SK-N-MC (cell line): ENCODE measurements around the gene TIMD4.
"Not testable (repeated sequence)": the region's sequence is repeated elsewhere in the genome, so short reads cannot be mapped to it uniquely, and the experiment has no call there.

Source experiments
- DNase-seq: peaks from one replicate; pipeline ENCODE4 v3.0.0-alpha.2; 2011; ENCODE audit warnings: low read depth, low spot score
- H3K27ac ChIP-seq: fragments of 200-600 bp; sonication (generic); 2 replicates; pipeline ENCODE4 v1.5.1; 2016; ENCODE audit warnings: mixed run types
- H3K36me3 ChIP-seq: fragments of 200-600 bp; sonication (generic); 2 replicates; pipeline ENCODE4 v1.6.1; 2017; ENCODE audit warnings: antibody characterized with exemption, low read length, mixed read lengths; ENCODE audit not compliant: insufficient read depth
- H3K4me3 ChIP-seq: fragments of 200-600 bp; sonication (generic); 2 replicates; pipeline ENCODE4 v1.5.1; 2016
- H3K9ac ChIP-seq: fragments of 200-600 bp; sonication (generic); 2 replicates; pipeline ENCODE4 v1.8.0; 2017; ENCODE audit warnings: mixed run types, mixed read lengths; ENCODE audit not compliant: insufficient read length
- H3K9me3 ChIP-seq: fragments of 200-600 bp; sonication (generic); 2 replicates; pipeline ENCODE4 v1.6.1; 2017; ENCODE audit warnings: low read depth, mild to moderate bottlenecking, antibody characterized with exemption, low read length, moderate library complexity, mixed read lengths
- EZH2 ChIP-seq: fragments of 200-600 bp; sonication (generic); IDR thresholded peaks from one replicate; pipeline ENCODE4 v1.6.1; 2017; ENCODE audit warnings: antibody characterized with exemption
- FOXP2 ChIP-seq: optimal IDR thresholded peaks from 2 replicates; pipeline ENCODE3; 2011; ENCODE audit warnings: mild to moderate bottlenecking, moderate library complexity; ENCODE audit not compliant: insufficient read depth; ENCODE audit errors: extremely low read length, control extremely low read depth
- POLR2AphosphoS5 ChIP-seq: IDR thresholded peaks from 2 replicates; pipeline ENCODE4 v1.6.1; 2012; ENCODE audit warnings: mild to moderate bottlenecking, low read depth, low read length, borderline replicate concordance

The TIMD4 gene

DNA sequence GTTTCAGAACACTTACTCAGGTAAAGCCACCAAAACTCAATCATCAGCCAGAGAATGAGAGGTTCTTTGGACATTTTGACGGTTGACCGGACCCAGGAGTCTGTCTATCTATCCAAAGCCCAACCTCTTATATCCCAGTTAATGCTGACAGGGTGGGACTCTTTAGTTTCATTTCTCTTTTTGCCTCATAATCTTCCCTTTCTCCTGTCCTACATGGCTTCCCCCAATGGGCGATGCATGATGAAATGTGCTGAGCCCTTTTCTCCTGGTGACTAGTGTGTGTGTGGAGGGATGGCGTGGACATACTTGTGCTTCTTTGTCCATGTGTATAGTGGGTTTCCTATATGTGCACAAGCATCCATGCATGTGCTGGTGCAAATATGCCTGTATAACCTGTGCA lies at the start of gene TIMD4:
Gene TIMD4 (minus strand): TSS at position 102 of the 400 bp plus-strand sequence. CDS start 28 bp downstream, at position 74.
- Histone ChIP-seq H3K27ac (no peak within 1 kb of the TSS), H3K36me3 (no peaks in the 10 kb centered on the region), H3K4me3 (no peak within 1 kb of the TSS), H3K9me3 (no peaks in the 10 kb centered on the region), H3K9ac (no peak within 1 kb of the TSS)
- TF ChIP-seq FOXP2 (no peak), EZH2 (no peak), POLR2AphosphoS5 (no peak)
- DNase-seq: no peak

DNA sequence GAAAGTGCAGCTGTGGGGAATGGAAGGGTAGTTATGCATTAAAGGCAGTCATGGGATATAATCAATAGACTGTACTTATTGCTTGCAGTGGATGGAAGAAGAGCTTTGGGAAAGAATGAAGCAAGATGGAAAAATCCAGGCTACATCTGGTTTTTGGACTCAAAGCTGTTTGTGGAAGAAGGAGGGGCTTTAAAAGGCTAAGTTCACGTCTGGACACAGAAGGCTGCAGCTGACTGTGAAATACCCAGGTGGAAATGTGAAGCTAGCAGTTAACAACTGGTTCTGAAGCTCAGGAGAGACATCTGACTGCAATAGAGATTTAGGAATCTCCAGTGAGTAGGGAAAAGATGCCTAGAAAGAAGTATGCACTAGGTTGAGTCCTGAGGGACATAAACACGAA lies 43.2 kb upstream of the TIMD4 start:
- Histone ChIP-seq H3K9me3 (no peaks in the 10 kb centered on the region), H3K27ac (no peak overlapping the region), H3K36me3 (no peaks in the 10 kb centered on the region), H3K9ac (no peak overlapping the region), H3K4me3 (no peak overlapping the region)
- TF ChIP-seq EZH2 (no peak), FOXP2 (no peak), POLR2AphosphoS5 (no peak)
- no peak for DNase-seq

- Histone ChIP-seq H3K27ac (no peak overlapping the region), H3K4me3 (no peak overlapping the region), H3K36me3 (no peaks in the 10 kb centered on the region), H3K9ac (no peak overlapping the region), H3K9me3 (no peaks in the 10 kb centered on the region)
- TF ChIP-seq EZH2 (no peak), FOXP2 (no peak), POLR2AphosphoS5 (no peak)
- DNase-seq: no peak
These were observed 42.0 kb upstream of the TIMD4 start for GRCh38 chr5:157004893-157005551.

DNA sequence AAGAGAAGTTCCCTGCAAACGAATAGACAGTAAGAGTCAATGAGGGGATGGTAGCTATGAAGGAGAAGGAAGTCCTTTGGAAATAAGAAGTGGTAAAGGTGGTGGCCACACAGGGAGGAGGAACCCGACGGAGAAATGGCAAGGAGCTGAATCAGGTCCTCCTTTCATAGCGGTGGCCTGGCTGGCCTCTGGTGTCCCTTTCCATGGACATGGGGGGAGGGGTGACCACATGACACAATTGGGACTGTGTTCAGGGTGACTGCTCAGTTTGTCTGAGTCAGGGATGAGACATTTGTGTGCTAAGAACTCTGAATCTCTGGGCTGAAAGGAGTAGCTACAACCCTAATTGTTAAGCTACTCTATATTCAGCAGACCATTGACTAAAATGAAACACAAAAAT lies 28.7 kb upstream of the TIMD4 start:
- Histone ChIP-seq H3K27ac (no peak overlapping the region), H3K36me3 (no peaks in the 10 kb centered on the region), H3K9me3 (no peaks in the 10 kb centered on the region), H3K9ac (no peak overlapping the region), H3K4me3 (no peak overlapping the region)
- TF ChIP-seq FOXP2: no peak
- no peak for TF ChIP-seq EZH2
- TF ChIP-seq POLR2AphosphoS5: no peak
- no peak for DNase-seq

DNA sequence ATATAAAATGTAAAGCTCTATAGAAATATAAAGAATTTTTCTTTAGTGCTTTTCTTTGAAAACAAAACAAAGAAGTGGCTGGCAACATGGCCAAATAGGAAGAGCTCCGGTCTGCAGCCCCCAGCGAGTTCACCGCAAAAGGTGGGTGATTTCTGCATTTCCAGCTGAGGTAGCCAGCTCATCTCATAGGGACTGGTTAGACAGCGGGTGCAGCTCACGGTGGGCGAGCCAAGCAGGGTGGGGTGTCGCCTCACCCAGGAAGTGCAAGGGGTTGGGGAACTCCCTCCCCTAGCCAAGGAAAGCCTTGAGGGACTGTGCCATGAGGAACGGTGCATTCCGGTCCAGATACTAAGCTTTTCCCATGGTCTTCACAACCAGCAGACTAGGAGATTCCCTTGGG lies 21.0 kb upstream of the TIMD4 start:
- DNase-seq: no peak
- Histone ChIP-seq H3K4me3 (no peak overlapping the region), H3K9ac (no peak overlapping the region), H3K27ac (no peak overlapping the region), H3K9me3 (no peaks in the 10 kb centered on the region), H3K36me3 (no peaks in the 10 kb centered on the region)
- no peak for TF ChIP-seq EZH2
- TF ChIP-seq POLR2AphosphoS5: no peak
- TF ChIP-seq FOXP2: no peak

DNA sequence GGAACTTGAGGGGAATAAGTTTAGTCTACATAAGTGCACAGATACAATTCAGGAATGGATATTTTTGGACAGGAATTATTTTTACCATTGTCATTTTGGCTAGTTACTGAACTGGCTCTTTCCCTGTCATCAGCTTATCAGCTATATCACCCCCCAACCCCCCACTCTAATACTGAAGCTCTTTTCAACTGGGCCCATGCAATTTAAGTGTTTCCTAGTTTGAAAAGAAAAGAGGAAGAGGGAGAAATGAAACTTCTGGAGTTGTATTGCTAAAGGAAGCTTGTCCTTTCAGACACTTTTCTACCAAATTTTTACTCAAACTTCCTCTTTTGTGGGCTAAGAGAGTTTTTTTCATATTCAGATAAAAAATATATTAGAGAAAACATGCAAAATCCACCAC lies 18.5 kb upstream of the TIMD4 start:
- no peak overlapping the region for H3K4me3 ChIP-seq
- no peaks in the 10 kb centered on the region for H3K9me3 ChIP-seq
- DNase-seq: no peak
- TF ChIP-seq FOXP2 (no peak), EZH2 (no peak), POLR2AphosphoS5 (no peak)
- H3K9ac ChIP-seq: no peak overlapping the region
- H3K27ac ChIP-seq: no peak overlapping the region
- H3K36me3 ChIP-seq: no peaks in the 10 kb centered on the region

- H3K9ac ChIP-seq: no peak overlapping the region
- no peak for DNase-seq
- H3K27ac ChIP-seq: no peak overlapping the region
- no peaks in the 10 kb centered on the region for H3K36me3 ChIP-seq
- no peak overlapping the region for H3K4me3 ChIP-seq
- no peaks in the 10 kb centered on the region for H3K9me3 ChIP-seq
- TF ChIP-seq EZH2: no peak
- TF ChIP-seq FOXP2: no peak
- TF ChIP-seq POLR2AphosphoS5: no peak
These were observed 11.3 kb upstream of the TIMD4 start for GRCh38 chr5:156974328-156974727.

GRCh38 chr5:156971848-156972525 lies 9.0 kb upstream of the TIMD4 start:
- TF ChIP-seq FOXP2 (no peak), POLR2AphosphoS5 (no peak), EZH2 (no peak)
- DNase-seq: no peak
- Histone ChIP-seq H3K9me3 (no peaks in the 10 kb centered on the region), H3K4me3 (no peak overlapping the region), H3K9ac (no peak overlapping the region), H3K36me3 (no peaks in the 10 kb centered on the region), H3K27ac (no peak overlapping the region)

- H3K36me3 ChIP-seq: no peaks in the 10 kb centered on the region
- no peak overlapping the region for H3K27ac ChIP-seq
- TF ChIP-seq FOXP2 (no peak), POLR2AphosphoS5 (no peak), EZH2 (no peak)
- H3K9me3 ChIP-seq: no peaks in the 10 kb centered on the region
- H3K9ac ChIP-seq: no peak overlapping the region
- no peak for DNase-seq
- no peak overlapping the region for H3K4me3 ChIP-seq
These were observed 8.4 kb upstream of the TIMD4 start for GRCh38 chr5:156971415-156971814.

DNA sequence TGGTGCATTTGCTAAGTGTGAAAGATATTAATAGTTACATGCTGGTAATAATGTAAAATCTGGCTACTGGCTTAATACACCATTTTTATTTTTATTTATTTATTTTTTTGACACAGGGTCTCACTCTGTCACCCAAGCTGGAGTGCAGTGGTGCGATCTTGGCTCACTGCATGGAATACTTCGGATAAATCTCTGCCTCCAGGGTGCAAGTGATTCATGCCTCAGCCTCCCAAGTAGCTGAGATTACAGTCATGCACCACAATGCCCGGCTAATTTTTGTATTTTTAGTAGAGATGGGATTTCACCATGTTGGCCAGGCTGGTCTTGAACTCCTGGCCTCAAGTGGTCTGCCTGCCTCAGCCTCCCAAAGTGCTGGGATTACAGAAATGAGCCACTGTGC lies 4.4 kb upstream of the TIMD4 start:
- H3K9ac ChIP-seq, H3K27ac ChIP-seq, H3K36me3 ChIP-seq, DNase-seq, H3K4me3 ChIP-seq, H3K9me3 ChIP-seq: not testable (repeated sequence)
